Adrenal gland (tissue), 12 donors: ENCODE data around the gene WDR74. TPM values are rescaled to one million over a fixed set of nuclear protein-coding genes. Genes with fewer than 3 reads are reported as not detected.
"Not testable (repeated sequence)": the region's sequence is repeated elsewhere in the genome, so short reads cannot be mapped to it uniquely, and the experiment has no call there.

ENCODE experiments used
- DNase-seq, 7 donors: peaks; one replicate each; pipeline ENCODE4 v3.0.0-alpha.2; 2019 to 2020
- H3K27ac ChIP-seq, 5 donors: fragments of 200-600 bp; sonication (generic) in 4 of 5; 1 replicate in 3 of 5; 2 replicates in 2 of 5; pipeline versions ENCODE4 v1.5.1 to v1.8.0; 2016 to 2020; ENCODE audit warnings: mild to moderate bottlenecking in 1 of 5
- H3K27me3 ChIP-seq: fragments of 200-600 bp; 2 replicates; pipeline ENCODE4 v1.8.0; 2021
- H3K36me3 ChIP-seq, 2 donors: fragments of 200-600 bp; replicated peaks in 1 of 2; 1 replicate in 1 of 2; 2 replicates in 1 of 2; pipeline versions ENCODE4 v1.5.1 to v1.8.0; 2018 to 2022
- H3K4me1 ChIP-seq, 2 donors: fragments of 200-600 bp; replicated peaks in 1 of 2; 1 replicate in 1 of 2; 2 replicates in 1 of 2; pipeline versions ENCODE4 v1.5.1 to v1.8.0; 2018 to 2021
- H3K4me3 ChIP-seq, 4 donors: fragments of 200-600 bp; sonication (generic) in 3 of 4; one replicate each; pipeline ENCODE4 v1.5.1; 2016 to 2018
- H3K9me3 ChIP-seq, 3 donors: fragments of 200-600 bp; sonication (generic) in 1 of 3; replicated peaks in 1 of 3; 1 replicate in 2 of 3; 2 replicates in 1 of 3; pipeline versions ENCODE4 v1.5.1 to v1.8.0; 2016 to 2021
- CTCF ChIP-seq, 6 experiments: fragments of 450-650 bp in 4 of 6; fragments of 200-600 bp in 2 of 6; sonication (generic) in 1 of 6; IDR thresholded peaks; 1 replicate in 5 of 6; 2 replicates in 1 of 6; pipeline versions ENCODE4 v1.5.1 to v1.8.0; 2016 to 2021; ENCODE audit warnings: antibody characterized with exemption in 6 of 6, mild to moderate bottlenecking in 2 of 6, moderate library complexity in 1 of 6
- POLR2A ChIP-seq, 2 donors: fragments of 450-650 bp; IDR thresholded peaks; one replicate each; pipeline ENCODE4 v1.6.1; 2017; ENCODE audit warnings: antibody characterized with exemption in 2 of 2, mild to moderate bottlenecking in 2 of 2, moderate library complexity in 1 of 2
- WGBS, 4 donors: extraction: QIAGEN DNeasy Blood & Tissue Kit in 2 of 4; methylation state at CpG; one replicate each; pipeline versions ENCODE4 v1.1.5 to v1.1.7; 2013 to 2017; 5-methylcytosine and 5-hydroxymethylcytosine counted together
- intact Hi-C, 2 donors: fragments of 100-400 bp; cut with DNase I; formaldehyde crosslinking; loops; one replicate each; pipeline versions ENCODE4 v1.14.1 to v1.15.0; 2022 to 2023
- polyA plus RNA-seq, 3 donors: library from polyadenylated mRNA; stranded (reverse); fragments of 200-250 nt in 2 of 3; fragments of 350-450 nt in 1 of 3; fragmentation: Illumina TruSeq in 1 of 3; extraction: RNeasy Lipid Tissue Mini Kit (QIAGEN cat#74804) in 1 of 3; gene quantifications; one replicate each; pipeline ENCODE4 v1.2.3, GENCODE V29; 2013 to 2014
- total RNA-seq, 9 donors: library from RNA; depleted of rRNA in 4 of 9; stranded (reverse); fragments of >200 nt in 4 of 9; fragments of 120-200 nt in 1 of 9; fragmentation: NEBNext Ultra II Directional in 1 of 9; extraction: Animal tissue kit (Norgen Biotek cat#: 25700) in 1 of 9; gene quantifications; one replicate each; pipeline versions ENCODE4 v1.1.0 to v1.2.4, GENCODE V29; 2013 to 2023
- donor health status: healthy with polysubstance abuse.
- donor health status: Bipolar disorder and iron deficiency.
- donor health status: DM: yes; HTN: yes; CAD: no.
- donor health status: DM: no; HTN: no; CAD: no.
- donor health status: DM: no; HTN: no; CAD: no.
- donor health status: DM: yes; HTN: yes; CAD: no.

The WDR74 gene
- total and polyA plus RNA-seq, 12 donors = 21.7 to 119 (median 39.4) TPM

- intact Hi-C loops = no loop called here
- H3K4me1 ChIP-seq = peaks cover 15% of the 10 kb centered on the region in 2 donors
- 85 to 94% (median 91%) methylated on average over 6 to 7 of the region's 7 CpGs for WGBS, 4 donors
- no peak overlapping the region for H3K4me3 ChIP-seq
- H3K36me3 ChIP-seq = no peaks in the 10 kb centered on the region
- DNase-seq = no peak
- no peaks in the 10 kb centered on the region for H3K9me3 ChIP-seq
- H3K27me3 ChIP-seq = no peaks in the 10 kb centered on the region
- no peak overlapping the region for H3K27ac ChIP-seq
- no peak for TF ChIP-seq POLR2A (IDR thresholded peaks at IDR 0.05)
- TF ChIP-seq CTCF (IDR thresholded peaks at IDR 0.05) = no peak
These were observed 36.5 kb upstream of the WDR74 start for GRCh38 chr11:62875698-62876478.

DNA sequence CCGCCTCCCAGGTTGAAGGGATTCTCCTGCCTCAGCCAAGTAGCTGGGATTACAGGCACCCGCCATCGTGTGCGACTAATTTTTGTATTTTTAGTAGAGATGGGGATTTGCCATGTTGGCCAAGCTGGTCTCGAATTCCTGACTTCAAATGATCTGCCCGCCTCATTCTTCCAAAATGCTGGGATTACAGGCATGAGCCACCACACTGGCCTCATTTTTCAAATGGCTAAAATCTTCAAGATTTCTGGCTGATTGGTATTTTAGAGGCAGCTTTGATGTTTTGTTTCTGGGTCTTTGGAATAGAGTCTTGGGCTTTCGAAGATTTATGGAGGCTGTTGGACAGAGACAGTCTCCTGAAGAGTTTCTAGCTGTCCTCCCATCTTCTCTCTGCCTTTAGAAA lies 35.5 kb upstream of the WDR74 start:
- intact Hi-C loops = no loop called here
- 97 to 98% (median 97%) methylated on average over 7 of the region's 7 CpGs for WGBS, 4 donors
- Histone ChIP-seq H3K27ac (no peak overlapping the region), H3K4me1 (peaks cover 8% of the 10 kb centered on the region in 2 donors), H3K9me3 (no peaks in the 10 kb centered on the region), H3K4me3 (no peak overlapping the region), H3K36me3 (no peaks in the 10 kb centered on the region), H3K27me3 (no peaks in the 10 kb centered on the region)
- DNase-seq = no peak
- no peak for TF ChIP-seq POLR2A (IDR thresholded peaks at IDR 0.05)

- DNase-seq = no peak
- H3K27ac ChIP-seq = no peak overlapping the region
- TF ChIP-seq POLR2A (IDR thresholded peaks at IDR 0.05) = no peak
- TF ChIP-seq CTCF (IDR thresholded peaks at IDR 0.05) = no peak
- no peaks in the 10 kb centered on the region for H3K27me3 ChIP-seq
- no peaks in the 10 kb centered on the region for H3K36me3 ChIP-seq
- H3K4me1 ChIP-seq = no peaks in the 10 kb centered on the region
- H3K9me3 ChIP-seq = no peaks in the 10 kb centered on the region
- no peak overlapping the region for H3K4me3 ChIP-seq
- WGBS, 4 donors = 71 to 79% (median 78%) methylated on average over 6 of the region's 6 CpGs
- intact Hi-C loops = loop anchor here in 1 of 2 donors (10.0 kb wide), 1 partner anchor 71 kb away; the partner anchor contains the start of gene TMEM223
These were observed 26.2 kb upstream of the WDR74 start for GRCh38 chr11:62865635-62866034.

- no peaks in the 10 kb centered on the region for H3K9me3 ChIP-seq
- H3K4me3 ChIP-seq = no peak overlapping the region
- H3K36me3 ChIP-seq = no peaks in the 10 kb centered on the region
- no peaks in the 10 kb centered on the region for H3K27me3 ChIP-seq
- H3K27ac ChIP-seq = no peak overlapping the region
- WGBS, 4 donors = 72 to 79% (median 76%) methylated on average over 3 to 4 of the region's 4 CpGs
- no peak for TF ChIP-seq POLR2A (IDR thresholded peaks at IDR 0.05)
- TF ChIP-seq CTCF (IDR thresholded peaks at IDR 0.05) = no peak
- intact Hi-C loops = loop anchor here (5.0 to 10.0 kb wide), 2 partner anchors 69 to 77 kb away; partner anchors contain the start of genes TMEM179B (in 1 of the 2) and TMEM223 (in 1 of the 2)
- no peak for DNase-seq
- no peaks in the 10 kb centered on the region for H3K4me1 ChIP-seq
These were observed 24.4 kb upstream of the WDR74 start for GRCh38 chr11:62863687-62864335.

DNA sequence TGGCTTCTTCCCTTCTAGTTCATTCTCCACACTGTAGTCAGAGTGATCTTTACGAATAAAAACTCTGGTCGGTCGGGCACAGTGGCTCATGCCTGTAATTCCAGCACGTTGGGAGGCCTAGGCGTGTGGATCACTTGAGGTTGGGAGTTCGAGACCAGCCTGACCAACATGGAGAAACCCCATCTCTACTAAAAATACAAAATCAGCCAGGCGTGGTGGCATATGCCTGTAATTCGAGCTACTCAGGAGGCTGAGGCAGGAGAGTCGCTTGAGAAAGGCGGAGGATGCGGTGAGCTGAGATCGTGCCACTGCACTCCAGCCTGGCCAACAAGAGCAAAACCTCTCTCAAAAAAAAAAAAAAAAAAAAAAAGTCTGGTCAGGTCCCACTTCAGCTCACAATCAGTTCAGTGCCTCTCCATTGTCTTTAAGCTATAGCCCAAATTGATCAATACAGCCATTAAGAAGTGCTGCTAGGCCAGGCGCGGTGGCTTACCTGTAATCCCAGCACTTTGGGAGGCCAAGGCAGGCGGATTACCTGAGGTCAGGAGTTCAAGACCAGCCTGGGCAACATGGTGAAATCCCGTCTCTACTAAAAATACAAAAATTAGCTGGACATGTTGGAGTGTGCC lies 22.3 kb upstream of the WDR74 start:
- WGBS, 4 donors = 91 to 96% (median 91%) methylated on average over 16 of the region's 16 CpGs
- not testable (repeated sequence) for H3K27me3 ChIP-seq, DNase-seq, H3K27ac ChIP-seq, H3K36me3 ChIP-seq, H3K9me3 ChIP-seq, H3K4me3 ChIP-seq, H3K4me1 ChIP-seq
- intact Hi-C loops = loop anchor here (5.0 to 10.0 kb wide), 2 partner anchors 67 to 74 kb away; partner anchors contain the start of genes TMEM179B (in 1 of the 2) and TMEM223 (in 1 of the 2)
